Cardiac muscle cell (in vitro differentiated cells and primary cell): ENCODE measurements around the gene KCNH3. TPM values are rescaled to one million over a fixed set of nuclear protein-coding genes. Genes with fewer than 3 reads are reported as not detected.
A peak's percentile ranks its signal among the peaks of the same experiment; 100 is the strongest.

Experiments used
- DNase-seq, 2 donors: peaks; one replicate each; pipeline versions ENCODE4 v3.0.0 to v3.0.0-alpha.2; 2010 to 2017; ENCODE audit warnings: low read depth in 1 of 2, low spot score in 1 of 2
- H3K27ac ChIP-seq: fragments of 200-600 bp; sonication (generic); 2 replicates; pipeline ENCODE4 v1.5.1; 2016
- H3K27me3 ChIP-seq: fragments of 200-600 bp; sonication (generic); 2 replicates; pipeline ENCODE4 v1.6.0; 2016; ENCODE audit warnings: control low read depth
- H3K36me3 ChIP-seq: fragments of 200-600 bp; sonication (generic); 2 replicates; pipeline ENCODE4 v1.5.1; 2016; ENCODE audit warnings: control low read depth
- H3K4me1 ChIP-seq: fragments of 200-600 bp; sonication (generic); 2 replicates; pipeline ENCODE4 v1.8.1; 2017; ENCODE audit warnings: low read depth, mild to moderate bottlenecking, mixed run types
- H3K4me3 ChIP-seq: fragments of 200-600 bp; sonication (generic); 2 replicates; pipeline ENCODE4 v1.5.1; 2016; ENCODE audit warnings: mild to moderate bottlenecking
- H3K9me3 ChIP-seq: fragments of 200-600 bp; sonication (generic); 2 replicates; pipeline ENCODE4 v1.5.1; 2017; ENCODE audit warnings: low read depth, mild to moderate bottlenecking, control low read depth
- polyA plus RNA-seq: library from polyadenylated mRNA; unstranded; fragments of >200 nt; fragmentation: Nextera tagmentation; extraction: Ambion mirVana; gene quantifications from 2 replicates; pipeline ENCODE4 v1.2.1, GENCODE V29; 2016
- total RNA-seq: library from RNA; depleted of rRNA; stranded (reverse); fragments of >200 nt; gene quantifications from 2 replicates; pipeline ENCODE4 v1.2.3, GENCODE V29; 2016
- TF ChIP-seq, protein P1 (sequence below): IDR thresholded peaks from 2 replicates; pipeline ENCODE4 v1.5.1; 2012; ENCODE audit warnings: low read depth, mild to moderate bottlenecking, low read length

The KCNH3 gene, protein sequence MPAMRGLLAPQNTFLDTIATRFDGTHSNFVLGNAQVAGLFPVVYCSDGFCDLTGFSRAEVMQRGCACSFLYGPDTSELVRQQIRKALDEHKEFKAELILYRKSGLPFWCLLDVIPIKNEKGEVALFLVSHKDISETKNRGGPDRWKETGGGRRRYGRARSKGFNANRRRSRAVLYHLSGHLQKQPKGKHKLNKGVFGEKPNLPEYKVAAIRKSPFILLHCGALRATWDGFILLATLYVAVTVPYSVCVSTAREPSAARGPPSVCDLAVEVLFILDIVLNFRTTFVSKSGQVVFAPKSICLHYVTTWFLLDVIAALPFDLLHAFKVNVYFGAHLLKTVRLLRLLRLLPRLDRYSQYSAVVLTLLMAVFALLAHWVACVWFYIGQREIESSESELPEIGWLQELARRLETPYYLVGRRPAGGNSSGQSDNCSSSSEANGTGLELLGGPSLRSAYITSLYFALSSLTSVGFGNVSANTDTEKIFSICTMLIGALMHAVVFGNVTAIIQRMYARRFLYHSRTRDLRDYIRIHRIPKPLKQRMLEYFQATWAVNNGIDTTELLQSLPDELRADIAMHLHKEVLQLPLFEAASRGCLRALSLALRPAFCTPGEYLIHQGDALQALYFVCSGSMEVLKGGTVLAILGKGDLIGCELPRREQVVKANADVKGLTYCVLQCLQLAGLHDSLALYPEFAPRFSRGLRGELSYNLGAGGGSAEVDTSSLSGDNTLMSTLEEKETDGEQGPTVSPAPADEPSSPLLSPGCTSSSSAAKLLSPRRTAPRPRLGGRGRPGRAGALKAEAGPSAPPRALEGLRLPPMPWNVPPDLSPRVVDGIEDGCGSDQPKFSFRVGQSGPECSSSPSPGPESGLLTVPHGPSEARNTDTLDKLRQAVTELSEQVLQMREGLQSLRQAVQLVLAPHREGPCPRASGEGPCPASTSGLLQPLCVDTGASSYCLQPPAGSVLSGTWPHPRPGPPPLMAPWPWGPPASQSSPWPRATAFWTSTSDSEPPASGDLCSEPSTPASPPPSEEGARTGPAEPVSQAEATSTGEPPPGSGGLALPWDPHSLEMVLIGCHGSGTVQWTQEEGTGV
- total RNA-seq = 0.86 and 1.0 TPM in 2 replicates
- 0.14 and 0.34 TPM in 2 replicates for polyA plus RNA-seq

DNA sequence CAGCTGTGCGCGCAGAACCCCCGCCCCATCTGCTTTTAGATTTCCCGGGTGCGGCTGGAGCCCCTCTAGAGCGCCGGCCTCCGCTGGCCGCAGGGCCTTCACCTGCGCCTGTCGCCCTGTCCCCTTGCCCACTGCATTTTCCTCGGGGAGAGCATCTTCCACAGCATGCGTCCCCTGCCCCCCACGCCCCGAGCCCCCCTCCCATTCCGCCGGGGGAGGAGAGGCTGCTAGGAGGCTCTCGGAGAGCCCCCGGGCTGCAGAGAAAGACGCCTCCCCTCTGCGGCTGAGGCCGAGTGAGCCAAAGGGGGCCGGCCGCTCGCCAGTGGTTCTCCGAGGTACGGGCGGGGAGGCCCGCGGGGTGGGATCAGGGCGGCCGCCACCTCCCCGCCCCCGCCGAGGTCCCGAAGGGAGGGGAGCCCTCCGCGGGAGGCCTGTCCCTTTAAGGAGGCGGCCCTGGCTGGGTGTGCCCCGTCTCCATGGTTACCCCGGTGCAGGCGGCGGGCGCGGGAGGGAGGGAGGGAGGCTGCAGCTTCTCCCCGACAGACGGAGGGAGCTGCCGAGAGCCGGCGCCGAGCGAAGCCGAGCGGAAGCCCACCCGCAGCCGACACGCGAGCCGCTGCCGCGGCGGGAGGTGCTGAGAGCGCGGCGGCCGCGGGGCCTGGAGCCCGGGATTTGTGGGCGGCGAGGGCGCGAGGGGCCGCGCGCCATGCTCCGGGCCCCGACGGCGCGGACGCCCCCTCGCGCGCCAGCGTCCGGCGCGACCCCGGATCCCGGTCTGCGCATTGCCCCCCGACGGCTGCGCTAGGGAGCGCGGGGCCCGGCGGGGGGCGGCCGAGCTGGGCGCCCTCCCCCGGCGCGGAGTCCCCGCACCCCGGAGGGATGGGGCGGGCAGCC is at the start of gene KCNH3:
Gene KCNH3, plus strand, starts transcription at position 521 of the 894 bp plus-strand sequence. CDS start 387 bp downstream, outside the sequence.
- peaks cover 95% of the 10 kb centered on the region for H3K27me3 ChIP-seq
- H3K4me1 ChIP-seq = peaks cover 4% of the 10 kb centered on the region
- peak; percentile 76 to 78 for DNase-seq
- no peaks in the 10 kb centered on the region for H3K9me3 ChIP-seq
- H3K4me3 ChIP-seq = peak within 1 kb of the TSS; percentile 36
- H3K27ac ChIP-seq = no peak within 1 kb of the TSS
- TF ChIP-seq, protein P1, sequence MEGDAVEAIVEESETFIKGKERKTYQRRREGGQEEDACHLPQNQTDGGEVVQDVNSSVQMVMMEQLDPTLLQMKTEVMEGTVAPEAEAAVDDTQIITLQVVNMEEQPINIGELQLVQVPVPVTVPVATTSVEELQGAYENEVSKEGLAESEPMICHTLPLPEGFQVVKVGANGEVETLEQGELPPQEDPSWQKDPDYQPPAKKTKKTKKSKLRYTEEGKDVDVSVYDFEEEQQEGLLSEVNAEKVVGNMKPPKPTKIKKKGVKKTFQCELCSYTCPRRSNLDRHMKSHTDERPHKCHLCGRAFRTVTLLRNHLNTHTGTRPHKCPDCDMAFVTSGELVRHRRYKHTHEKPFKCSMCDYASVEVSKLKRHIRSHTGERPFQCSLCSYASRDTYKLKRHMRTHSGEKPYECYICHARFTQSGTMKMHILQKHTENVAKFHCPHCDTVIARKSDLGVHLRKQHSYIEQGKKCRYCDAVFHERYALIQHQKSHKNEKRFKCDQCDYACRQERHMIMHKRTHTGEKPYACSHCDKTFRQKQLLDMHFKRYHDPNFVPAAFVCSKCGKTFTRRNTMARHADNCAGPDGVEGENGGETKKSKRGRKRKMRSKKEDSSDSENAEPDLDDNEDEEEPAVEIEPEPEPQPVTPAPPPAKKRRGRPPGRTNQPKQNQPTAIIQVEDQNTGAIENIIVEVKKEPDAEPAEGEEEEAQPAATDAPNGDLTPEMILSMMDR = no peak
- H3K36me3 ChIP-seq = no peaks in the 10 kb centered on the region

DNA sequence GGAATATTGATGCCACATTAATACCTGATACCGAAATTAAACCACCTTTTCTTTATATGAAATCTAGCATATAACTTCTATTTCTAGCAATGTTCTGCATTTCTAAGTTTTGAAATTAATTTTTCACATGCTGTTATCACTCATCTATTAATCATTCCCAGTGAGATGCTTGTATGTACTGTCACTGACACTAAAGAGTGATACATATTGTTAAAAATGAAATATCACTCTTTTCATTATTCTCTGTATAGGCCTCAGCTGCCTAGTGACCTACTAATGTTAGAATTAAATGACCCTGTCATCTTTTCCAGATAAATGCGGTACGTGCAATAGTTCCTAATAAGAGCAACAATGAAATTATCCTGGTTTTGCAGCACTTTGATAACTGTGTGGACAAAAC is 49.7 kb upstream of the KCNH3 start:
- Histone ChIP-seq H3K9me3 (no peaks in the 10 kb centered on the region), H3K4me3 (no peak overlapping the region), H3K27ac (no peak overlapping the region), H3K4me1 (no peaks in the 10 kb centered on the region), H3K27me3 (no peaks in the 10 kb centered on the region), H3K36me3 (peaks cover 8% of the 10 kb centered on the region)
- no peak for DNase-seq
- TF ChIP-seq, protein P1 = no peak

DNA sequence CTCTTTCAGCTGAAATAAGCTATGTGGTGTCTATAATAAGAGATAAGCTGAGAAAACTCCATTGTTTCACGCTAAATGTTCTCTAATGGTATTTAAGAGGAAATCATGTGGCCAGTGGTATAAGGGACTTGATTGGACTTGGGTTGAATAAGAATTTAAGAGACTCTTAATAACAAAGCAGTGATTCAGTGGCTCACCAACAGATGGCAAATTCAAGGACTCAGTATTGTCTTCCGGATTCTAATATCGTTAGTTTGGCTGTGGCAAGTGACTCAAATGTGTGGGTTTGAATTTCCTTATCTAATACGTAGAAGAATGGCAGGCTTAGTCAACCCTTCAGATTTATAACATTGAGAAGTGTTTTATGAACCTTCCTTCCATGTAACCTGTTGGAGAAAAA is 49.1 kb upstream of the KCNH3 start:
- TF ChIP-seq, protein P1 = peak; percentile 33
- DNase-seq = peak in 1 of 2 donors; percentile 81

DNA sequence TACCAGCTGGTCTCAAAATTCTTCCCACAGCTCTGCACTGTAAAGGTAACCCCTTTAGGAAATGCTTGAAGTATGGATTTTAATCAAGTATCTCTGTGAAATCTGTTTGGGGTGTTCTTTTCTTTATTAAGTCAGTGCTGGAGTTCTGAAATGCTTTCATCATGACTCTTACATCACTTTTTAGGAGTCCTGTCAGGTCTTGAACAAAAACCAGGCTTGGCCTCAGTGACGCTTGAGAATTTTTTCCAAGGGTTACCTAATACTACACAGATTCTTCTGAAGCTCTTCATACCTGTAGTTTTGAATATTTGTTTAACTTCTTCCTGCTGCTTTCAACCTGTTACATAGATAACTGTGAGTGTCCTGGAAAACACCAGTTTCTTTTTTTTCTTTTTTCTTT is 47.0 kb upstream of the KCNH3 start:
- no peaks in the 10 kb centered on the region for H3K9me3 ChIP-seq
- no peak overlapping the region for H3K27ac ChIP-seq
- H3K4me3 ChIP-seq = no peak overlapping the region
- peak in 1 of 2 donors; percentile 68 for DNase-seq
- no peaks in the 10 kb centered on the region for H3K27me3 ChIP-seq
- H3K36me3 ChIP-seq = peaks cover 6% of the 10 kb centered on the region
- TF ChIP-seq, protein P1 = no peak
- H3K4me1 ChIP-seq = no peaks in the 10 kb centered on the region

More for the DNA sequence above, 49.1 kb upstream of the KCNH3 start:
- Histone ChIP-seq H3K27ac (no peak overlapping the region), H3K4me3 (no peak overlapping the region), H3K27me3 (no peaks in the 10 kb centered on the region), H3K36me3 (peaks cover 5% of the 10 kb centered on the region), H3K9me3 (no peaks in the 10 kb centered on the region), H3K4me1 (no peaks in the 10 kb centered on the region)

DNA sequence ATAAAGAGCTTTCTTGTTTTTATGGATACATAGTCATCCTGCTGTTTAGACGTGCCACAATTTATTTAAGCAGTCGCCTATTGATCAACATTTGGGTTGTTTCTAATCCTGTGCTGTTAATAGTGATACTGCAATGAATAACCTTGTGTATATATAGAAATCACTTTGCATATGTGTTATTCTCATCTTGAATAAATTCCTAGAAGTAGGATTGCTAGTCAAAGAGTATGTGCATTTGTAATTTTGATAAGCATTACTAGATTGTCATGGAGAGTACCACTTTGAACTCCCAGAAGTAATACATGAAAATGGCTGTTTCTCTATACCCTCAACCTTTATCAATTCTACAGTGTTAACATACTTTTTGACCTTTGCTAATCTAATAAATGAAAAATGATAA is 44.9 kb upstream of the KCNH3 start:
- Histone ChIP-seq H3K9me3 (no peaks in the 10 kb centered on the region), H3K27me3 (no peaks in the 10 kb centered on the region), H3K4me1 (no peaks in the 10 kb centered on the region), H3K27ac (no peak overlapping the region), H3K4me3 (no peak overlapping the region), H3K36me3 (peaks cover 8% of the 10 kb centered on the region)
- DNase-seq = no peak
- TF ChIP-seq, protein P1 = no peak
